Measurements from ENCODE around the gene SLC15A3.

SLC15A3 gene

GRCh38 chr11:60971520-60971919, 19.5 kb upstream of the SLC15A3 start, which contains the start of gene CD6:
Gene CD6, plus strand, starts transcription at chr11:60971680. Its CDS starts 186 bp downstream, at chr11:60971866.
- H2AFZ ChIP-seq (ENCODE audit: low read depth, low read length) = no peak within 1 kb of the TSS
- H2BK12ac ChIP-seq (ENCODE audit: low read length in 2 of 2) = no peak within 1 kb of the TSS
- no peak within 1 kb of the TSS for H2BK120ac ChIP-seq (ENCODE audit: low read depth, low read length)
- no peaks in the 10 kb centered on the region for H3K36me3 ChIP-seq (ENCODE audit: control insufficient read depth in 1 of 2, insufficient read depth in 2 of 2, low read depth in 1 of 2, low read length in 2 of 2)
- no peak within 1 kb of the TSS for H3K9ac ChIP-seq (ENCODE audit: low read length)
- H3K23ac ChIP-seq (ENCODE audit: low read length in 2 of 2) = no peak within 1 kb of the TSS
- H3K18ac ChIP-seq (ENCODE audit: low read depth in 1 of 2, low read length in 2 of 2) = no peak within 1 kb of the TSS
- H2BK5ac ChIP-seq (ENCODE audit: low read depth, low read length, poor library complexity, severe bottlenecking) = no peak within 1 kb of the TSS
- H2AK5ac ChIP-seq (ENCODE audit: low read length, severe bottlenecking) = no peak within 1 kb of the TSS
- WGBS = 95% methylated on average over 16 of the region's 16 CpGs
- no peak within 1 kb of the TSS for H3K4ac ChIP-seq (ENCODE audit: low read depth in 1 of 2, low read length in 2 of 2)
- H3K9me3 ChIP-seq (ENCODE audit: control insufficient read depth, low read length) = peaks cover 4% of the 10 kb centered on the region
- H3K4me1 ChIP-seq (ENCODE audit: control insufficient read depth, insufficient read depth, low read depth, low read length) = peaks cover 1% of the 10 kb centered on the region
- DNase-seq = no peak
- H2BK15ac ChIP-seq (ENCODE audit: low read depth, poor library complexity, severe bottlenecking) = no peak within 1 kb of the TSS
- peaks cover 16 to 35% of the 10 kb centered on the region in 2 experiments for H3K27me3 ChIP-seq (ENCODE audit: control insufficient read depth in 1 of 2, insufficient read depth in 1 of 2, low read length in 2 of 2)
- H3K14ac ChIP-seq (ENCODE audit: low read length in 2 of 2) = no peak within 1 kb of the TSS
- H3K4me2 ChIP-seq (ENCODE audit: low read length, poor library complexity, severe bottlenecking) = no peak within 1 kb of the TSS
- no peak within 1 kb of the TSS for H4K8ac ChIP-seq (ENCODE audit: low read length)
- no peak within 1 kb of the TSS for H3K4me3 ChIP-seq (ENCODE audit: insufficient read depth in 1 of 2, low read depth in 1 of 2, low read length in 2 of 2)
- H3K27ac ChIP-seq (ENCODE audit: low read length, poor library complexity, severe bottlenecking) = no peak within 1 kb of the TSS
- no peaks in the 10 kb centered on the region for H3K79me1 ChIP-seq (replicated peaks; ENCODE audit: low read length, poor library complexity, severe bottlenecking)
- no peak within 1 kb of the TSS for H4K91ac ChIP-seq (ENCODE audit: low read length)

GRCh38 chr11:60970890-60971289, 18.9 kb upstream of the SLC15A3 start:
- Histone ChIP-seq H2AFZ (ENCODE audit: low read depth, low read length) (no peak overlapping the region), H3K27me3 (ENCODE audit: control insufficient read depth in 1 of 2, insufficient read depth in 1 of 2, low read length in 2 of 2) (peaks cover 16 to 41% of the 10 kb centered on the region in 2 experiments), H3K4ac (ENCODE audit: low read depth in 1 of 2, low read length in 2 of 2) (no peak overlapping the region), H4K8ac (ENCODE audit: low read length) (no peak overlapping the region), H2BK12ac (ENCODE audit: low read length in 2 of 2) (no peak overlapping the region), H3K23ac (ENCODE audit: low read length in 2 of 2) (no peak overlapping the region), H3K4me1 (ENCODE audit: control insufficient read depth, insufficient read depth, low read depth, low read length) (peaks cover 1% of the 10 kb centered on the region), H3K27ac (ENCODE audit: low read length, poor library complexity, severe bottlenecking) (no peak overlapping the region), H3K4me2 (ENCODE audit: low read length, poor library complexity, severe bottlenecking) (no peak overlapping the region), H4K91ac (ENCODE audit: low read length) (no peak overlapping the region), H3K4me3 (ENCODE audit: insufficient read depth in 1 of 2, low read depth in 1 of 2, low read length in 2 of 2) (no peak overlapping the region), H2BK15ac (ENCODE audit: low read depth, poor library complexity, severe bottlenecking) (no peak overlapping the region), H3K9me3 (ENCODE audit: control insufficient read depth, low read length) (peaks cover 4% of the 10 kb centered on the region), H2BK120ac (ENCODE audit: low read depth, low read length) (no peak overlapping the region), H3K79me1 (replicated peaks; ENCODE audit: low read length, poor library complexity, severe bottlenecking) (no peaks in the 10 kb centered on the region), H3K36me3 (ENCODE audit: control insufficient read depth in 1 of 2, insufficient read depth in 2 of 2, low read depth in 1 of 2, low read length in 2 of 2) (no peaks in the 10 kb centered on the region), H2AK5ac (ENCODE audit: low read length, severe bottlenecking) (no peak overlapping the region), H3K9ac (ENCODE audit: low read length) (no peak overlapping the region), H2BK5ac (ENCODE audit: low read depth, low read length, poor library complexity, severe bottlenecking) (no peak overlapping the region), H3K18ac (ENCODE audit: low read depth in 1 of 2, low read length in 2 of 2) (no peak overlapping the region), H3K14ac (ENCODE audit: low read length in 2 of 2) (no peak overlapping the region)
- no peak for DNase-seq
- 84% methylated on average over 5 of the region's 5 CpGs for WGBS

DNA sequence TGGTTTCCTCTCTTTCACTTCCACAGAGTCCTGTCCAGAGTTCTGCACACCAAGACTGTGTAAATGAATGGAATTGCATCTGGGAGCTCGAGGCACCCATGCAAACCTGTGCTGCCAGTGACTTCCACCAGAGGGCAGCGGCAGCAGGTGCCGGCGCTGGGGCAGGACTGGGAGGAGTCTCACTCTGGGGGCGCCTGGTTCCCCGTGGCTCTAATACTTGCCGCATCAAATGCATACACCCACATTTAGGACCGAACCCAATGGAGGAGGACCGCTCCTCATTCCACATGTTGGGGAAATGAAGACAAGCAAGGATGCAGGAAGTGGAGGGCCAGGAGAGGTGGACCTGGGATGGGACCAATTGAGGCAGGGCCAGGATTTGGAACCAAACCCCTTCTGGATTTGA, 18.4 kb upstream of the SLC15A3 start:
- Histone ChIP-seq H2BK5ac (ENCODE audit: low read depth, low read length, poor library complexity, severe bottlenecking) (no peak overlapping the region), H3K18ac (ENCODE audit: low read depth in 1 of 2, low read length in 2 of 2) (no peak overlapping the region), H2AK5ac (ENCODE audit: low read length, severe bottlenecking) (no peak overlapping the region), H3K4me3 (ENCODE audit: insufficient read depth in 1 of 2, low read depth in 1 of 2, low read length in 2 of 2) (no peak overlapping the region), H3K4me2 (ENCODE audit: low read length, poor library complexity, severe bottlenecking) (no peak overlapping the region), H4K91ac (ENCODE audit: low read length) (no peak overlapping the region), H2BK15ac (ENCODE audit: low read depth, poor library complexity, severe bottlenecking) (no peak overlapping the region), H2BK12ac (ENCODE audit: low read length in 2 of 2) (no peak overlapping the region), H3K4me1 (ENCODE audit: control insufficient read depth, insufficient read depth, low read depth, low read length) (peaks cover 1% of the 10 kb centered on the region), H3K14ac (ENCODE audit: low read length in 2 of 2) (peak overlapping the region in 1 of 2 experiments; percentile 65), H3K27me3 (ENCODE audit: control insufficient read depth in 1 of 2, insufficient read depth in 1 of 2, low read length in 2 of 2) (peaks cover 16 to 45% of the 10 kb centered on the region in 2 experiments), H3K23ac (ENCODE audit: low read length in 2 of 2) (no peak overlapping the region), H2BK120ac (ENCODE audit: low read depth, low read length) (no peak overlapping the region), H3K36me3 (ENCODE audit: control insufficient read depth in 1 of 2, insufficient read depth in 2 of 2, low read depth in 1 of 2, low read length in 2 of 2) (no peaks in the 10 kb centered on the region), H4K8ac (ENCODE audit: low read length) (no peak overlapping the region), H3K27ac (ENCODE audit: low read length, poor library complexity, severe bottlenecking) (no peak overlapping the region), H3K9me3 (ENCODE audit: control insufficient read depth, low read length) (peaks cover 4% of the 10 kb centered on the region), H2AFZ (ENCODE audit: low read depth, low read length) (no peak overlapping the region), H3K4ac (ENCODE audit: low read depth in 1 of 2, low read length in 2 of 2) (no peak overlapping the region), H3K79me1 (replicated peaks; ENCODE audit: low read length, poor library complexity, severe bottlenecking) (no peaks in the 10 kb centered on the region), H3K9ac (ENCODE audit: low read length) (no peak overlapping the region)
- DNase-seq = peak; percentile 39
- 35% methylated on average over 5 of the region's 9 CpGs for WGBS

DNA sequence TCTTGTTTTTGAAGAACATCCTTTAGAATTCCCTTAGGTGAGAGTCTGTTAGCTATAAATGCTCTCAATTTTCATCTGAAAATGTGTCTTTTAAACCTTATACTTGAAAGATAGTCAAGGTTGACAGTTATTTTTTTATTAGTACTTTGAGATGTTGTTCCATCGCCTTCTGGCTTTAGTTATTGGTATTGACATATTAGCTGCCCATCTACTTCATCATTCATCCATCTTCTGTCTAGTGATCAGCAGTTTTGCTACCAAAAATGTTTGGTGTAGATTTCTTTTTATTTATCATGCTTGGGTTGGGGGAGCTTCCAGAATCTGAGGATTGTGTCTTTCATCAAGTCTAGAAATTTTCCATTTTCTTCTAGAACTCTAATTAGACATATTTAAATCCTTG, 16.2 kb upstream of the SLC15A3 start:
- Histone ChIP-seq H3K14ac (ENCODE audit: low read length in 2 of 2) (no peak overlapping the region), H3K27me3 (ENCODE audit: control insufficient read depth in 1 of 2, insufficient read depth in 1 of 2, low read length in 2 of 2) (peaks cover 16 to 44% of the 10 kb centered on the region in 2 experiments), H3K9ac (ENCODE audit: low read length) (no peak overlapping the region), H3K18ac (ENCODE audit: low read depth in 1 of 2, low read length in 2 of 2) (no peak overlapping the region), H4K8ac (ENCODE audit: low read length) (no peak overlapping the region), H3K79me1 (replicated peaks; ENCODE audit: low read length, poor library complexity, severe bottlenecking) (no peaks in the 10 kb centered on the region), H2AK5ac (ENCODE audit: low read length, severe bottlenecking) (no peak overlapping the region), H3K4me2 (ENCODE audit: low read length, poor library complexity, severe bottlenecking) (no peak overlapping the region), H3K23ac (ENCODE audit: low read length in 2 of 2) (no peak overlapping the region), H2BK12ac (ENCODE audit: low read length in 2 of 2) (no peak overlapping the region), H3K4ac (ENCODE audit: low read depth in 1 of 2, low read length in 2 of 2) (no peak overlapping the region), H3K4me3 (ENCODE audit: insufficient read depth in 1 of 2, low read depth in 1 of 2, low read length in 2 of 2) (no peak overlapping the region), H3K9me3 (ENCODE audit: control insufficient read depth, low read length) (peaks cover 4% of the 10 kb centered on the region), H2BK15ac (ENCODE audit: low read depth, poor library complexity, severe bottlenecking) (no peak overlapping the region), H3K36me3 (ENCODE audit: control insufficient read depth in 1 of 2, insufficient read depth in 2 of 2, low read depth in 1 of 2, low read length in 2 of 2) (no peaks in the 10 kb centered on the region), H2BK120ac (ENCODE audit: low read depth, low read length) (no peak overlapping the region), H4K91ac (ENCODE audit: low read length) (no peak overlapping the region), H2AFZ (ENCODE audit: low read depth, low read length) (no peak overlapping the region), H2BK5ac (ENCODE audit: low read depth, low read length, poor library complexity, severe bottlenecking) (no peak overlapping the region), H3K4me1 (ENCODE audit: control insufficient read depth, insufficient read depth, low read depth, low read length) (peaks cover 1% of the 10 kb centered on the region), H3K27ac (ENCODE audit: low read length, poor library complexity, severe bottlenecking) (no peak overlapping the region)
- no CpG with 5 or more reads among the region's 1 CpG for WGBS
- DNase-seq = no peak
